Large intestine (tissue), 3 donors: ENCODE results near the gene MTUS2. TPM values are rescaled to one million over a fixed set of nuclear protein-coding genes. Genes with fewer than 3 reads are reported as not detected.
A peak's percentile ranks its signal among the peaks of the same experiment; 100 is the strongest.

Source experiments
- DNase-seq, 2 donors: peaks; one replicate each; pipeline versions ENCODE4 v3.0.0 to v3.0.0-alpha.2; 2013
- H3K27ac ChIP-seq: one replicate; pipeline ENCODE4 v1.5.1; 2013; ENCODE audit warnings: low read length
- H3K27me3 ChIP-seq: 2 replicates; pipeline ENCODE4 v1.6.1; 2013; ENCODE audit warnings: low read length; ENCODE audit not compliant: control insufficient read depth, insufficient read depth
- H3K36me3 ChIP-seq: 2 replicates; pipeline ENCODE4 v1.6.1; 2013; ENCODE audit warnings: low read length; ENCODE audit not compliant: control insufficient read depth, insufficient read depth
- H3K4me1 ChIP-seq: one replicate; pipeline ENCODE4 v1.6.1; 2013; ENCODE audit warnings: low read length; ENCODE audit not compliant: control insufficient read depth, insufficient read depth
- H3K4me3 ChIP-seq: one replicate; pipeline ENCODE4 v1.5.1; 2013; ENCODE audit warnings: low read length
- H3K9me3 ChIP-seq: one replicate; pipeline ENCODE4 v1.6.1; 2013; ENCODE audit warnings: mild to moderate bottlenecking, low read depth, low read length, moderate library complexity; ENCODE audit not compliant: control insufficient read depth
- WGBS: methylation state at CpG from one replicate; pipeline ENCODE4 v1.1.5; 2013; ENCODE audit warnings: low lambda C conversion rate; ENCODE audit not compliant: insufficient coverage; 5-methylcytosine and 5-hydroxymethylcytosine counted together
- polyA plus RNA-seq: library from polyadenylated mRNA; unstranded; fragments of 120-200 nt; gene quantifications from one replicate; pipeline ENCODE4 v1.2.1, GENCODE V29; 2013

The MTUS2 gene
- polyA plus RNA-seq, 1 donor = 1.9 TPM

GRCh38 chr13:29543230-29544215 is 723.4 kb downstream of the MTUS2 start:
- Histone ChIP-seq H3K4me3 (no peak overlapping the region), H3K9me3 (no peaks in the 10 kb centered on the region), H3K27me3 (no peaks in the 10 kb centered on the region), H3K4me1 (peaks cover 6% of the 10 kb centered on the region), H3K27ac (no peak overlapping the region), H3K36me3 (no peaks in the 10 kb centered on the region)
- 97% methylated on average over 4 of the region's 16 CpGs for WGBS
- peak in 1 of 2 donors; percentile 71 for DNase-seq

- WGBS = no CpG with 5 or more reads among the region's 8 CpGs
- H3K4me3 ChIP-seq = no peak overlapping the region
- no peak for DNase-seq
- peaks cover 1% of the 10 kb centered on the region for H3K36me3 ChIP-seq
- no peaks in the 10 kb centered on the region for H3K9me3 ChIP-seq
- H3K27me3 ChIP-seq = no peaks in the 10 kb centered on the region
- no peak overlapping the region for H3K27ac ChIP-seq
- peaks cover 7% of the 10 kb centered on the region for H3K4me1 ChIP-seq
Measured at GRCh38 chr13:29545988-29546387, 725.8 kb downstream of the MTUS2 start.

GRCh38 chr13:29546662-29547061 is 726.5 kb downstream of the MTUS2 start:
- peaks cover 7% of the 10 kb centered on the region for H3K4me1 ChIP-seq
- H3K9me3 ChIP-seq = no peaks in the 10 kb centered on the region
- no peak for DNase-seq
- WGBS = no CpG with 5 or more reads among the region's 8 CpGs
- H3K36me3 ChIP-seq = peaks cover 4% of the 10 kb centered on the region
- no peak overlapping the region for H3K4me3 ChIP-seq
- H3K27ac ChIP-seq = no peak overlapping the region
- no peaks in the 10 kb centered on the region for H3K27me3 ChIP-seq

GRCh38 chr13:29547153-29547552 is 727.0 kb downstream of the MTUS2 start:
- 94% methylated on average over 4 of the region's 7 CpGs for WGBS
- no peaks in the 10 kb centered on the region for H3K27me3 ChIP-seq
- no peak overlapping the region for H3K27ac ChIP-seq
- H3K4me1 ChIP-seq = peaks cover 7% of the 10 kb centered on the region
- peaks cover 6% of the 10 kb centered on the region for H3K36me3 ChIP-seq
- no peaks in the 10 kb centered on the region for H3K9me3 ChIP-seq
- no peak overlapping the region for H3K4me3 ChIP-seq
- no peak for DNase-seq

GRCh38 chr13:29548722-29549121 is 728.6 kb downstream of the MTUS2 start:
- DNase-seq = peak; percentile 70 to 91
- Histone ChIP-seq H3K36me3 (peaks cover 13% of the 10 kb centered on the region), H3K4me3 (no peak overlapping the region), H3K4me1 (peaks cover 7% of the 10 kb centered on the region), H3K27me3 (no peaks in the 10 kb centered on the region), H3K27ac (peak overlapping the region; percentile 23), H3K9me3 (no peaks in the 10 kb centered on the region)
- no CpG with 5 or more reads among the region's 7 CpGs for WGBS

GRCh38 chr13:29550430-29550988 is 730.4 kb downstream of the MTUS2 start:
- H3K27ac ChIP-seq = no peak overlapping the region
- peaks cover 7% of the 10 kb centered on the region for H3K4me1 ChIP-seq
- H3K9me3 ChIP-seq = no peaks in the 10 kb centered on the region
- no peaks in the 10 kb centered on the region for H3K27me3 ChIP-seq
- H3K4me3 ChIP-seq = no peak overlapping the region
- peaks cover 13% of the 10 kb centered on the region for H3K36me3 ChIP-seq
- no CpG with 5 or more reads among the region's 5 CpGs for WGBS
- DNase-seq = no peak

GRCh38 chr13:29551214-29551613 is 731.1 kb downstream of the MTUS2 start:
- peaks cover 13% of the 10 kb centered on the region for H3K36me3 ChIP-seq
- WGBS = no CpG with 5 or more reads among the region's 6 CpGs
- H3K4me1 ChIP-seq = peaks cover 7% of the 10 kb centered on the region

More at GRCh38 chr13:29551214-29551613, 731.1 kb downstream of the MTUS2 start:
- Histone ChIP-seq H3K4me3 (no peak overlapping the region), H3K27me3 (no peaks in the 10 kb centered on the region), H3K9me3 (no peaks in the 10 kb centered on the region), H3K27ac (no peak overlapping the region)
- no peak for DNase-seq

Other genes with a start within 250 kb of the MTUS2 start
- gene POMP, start 161.2 kb upstream of the MTUS2 start, polyA plus RNA-seq = 86.7 TPM
- 143 TPM for gene SLC46A3, start 101.4 kb upstream of the MTUS2 start, polyA plus RNA-seq